Activated T-cell treated with anti-CD3 and anti-CD28 coated beads, Interleukin-2, amount 50 U/mL, for 1 hour (primary cell): ENCODE measurements around the gene ALPI.
"Not testable (repeated sequence)": the region's sequence is repeated elsewhere in the genome, so short reads cannot be mapped to it uniquely, and the experiment has no call there.

Source experiments
- DNase-seq: peaks from one replicate; pipeline ENCODE4 v3.0.0-alpha.2; 2020

ALPI gene

GRCh38 chr2:232421189-232421785 is 34.7 kb upstream of the ALPI start:
- no peak for DNase-seq

GRCh38 chr2:232422051-232422450 is 33.9 kb upstream of the ALPI start:
- no peak for DNase-seq

GRCh38 chr2:232422996-232423395 is 33.0 kb upstream of the ALPI start:
- not testable (repeated sequence) for DNase-seq

- DNase-seq: not testable (repeated sequence)
Observed at GRCh38 chr2:232423407-232423806, 32.5 kb upstream of the ALPI start.

GRCh38 chr2:232431705-232432590 is 24.0 kb upstream of the ALPI start:
- no peak for DNase-seq

- no peak for DNase-seq
Observed at GRCh38 chr2:232432598-232433184, 23.3 kb upstream of the ALPI start.

- not testable (repeated sequence) for DNase-seq
Observed at GRCh38 chr2:232433622-232434021, 22.3 kb upstream of the ALPI start.

- no peak for DNase-seq
Observed at GRCh38 chr2:232434091-232434490, 21.9 kb upstream of the ALPI start.

- no peak for DNase-seq
Observed at GRCh38 chr2:232434563-232435374, 21.2 kb upstream of the ALPI start.

GRCh38 chr2:232435375-232435648 is 20.6 kb upstream of the ALPI start:
- no peak for DNase-seq

- no peak for DNase-seq
Observed at GRCh38 chr2:232435805-232436204, 20.1 kb upstream of the ALPI start.

GRCh38 chr2:232436381-232437194 is 19.4 kb upstream of the ALPI start:
- DNase-seq: no peak

- no peak for DNase-seq
Observed at GRCh38 chr2:232437195-232437571, 18.8 kb upstream of the ALPI start.

GRCh38 chr2:232438091-232438490 is 17.9 kb upstream of the ALPI start:
- no peak for DNase-seq

GRCh38 chr2:232438951-232439757 is 16.8 kb upstream of the ALPI start:
- DNase-seq: peak; percentile 56

- no peak for DNase-seq
Observed at GRCh38 chr2:232439758-232440135, 16.2 kb upstream of the ALPI start.

GRCh38 chr2:232440220-232441018 is 15.5 kb upstream of the ALPI start:
- DNase-seq: peak; percentile 91

- DNase-seq: no peak
Observed at GRCh38 chr2:232441147-232441651, 14.8 kb upstream of the ALPI start.

- DNase-seq: not testable (repeated sequence)
Observed at GRCh38 chr2:232441922-232442321, 14.0 kb upstream of the ALPI start.

GRCh38 chr2:232442431-232442830 is 13.5 kb upstream of the ALPI start:
- not testable (repeated sequence) for DNase-seq

- not testable (repeated sequence) for DNase-seq
Observed at GRCh38 chr2:232443047-232443446, 12.9 kb upstream of the ALPI start.
